Astrocyte (in vitro differentiated cells and primary cell): ENCODE data around the gene PCGF3.
"Not testable (repeated sequence)": the region's sequence is repeated elsewhere in the genome, so short reads cannot be mapped to it uniquely, and the experiment has no call there.

Experiments
- CTCF ChIP-seq: IDR thresholded peaks from 2 replicates; pipeline ENCODE4 v1.5.1; 2011; ENCODE audit warnings: low read depth, mild to moderate bottlenecking, inconsistent platforms, low read length, moderate library complexity; ENCODE audit not compliant: insufficient read depth
- EZH2 ChIP-seq: IDR thresholded peaks from 2 replicates; pipeline ENCODE4 v1.6.1; 2012; ENCODE audit warnings: mild to moderate bottlenecking, low read length, inconsistent platforms; ENCODE audit not compliant: insufficient read depth

GRCh38 chr4:731954-732353 lies 26.3 kb downstream of the PCGF3 start:
- not testable (repeated sequence) for TF ChIP-seq CTCF, EZH2
